HEK293 (cell line): Measurements from ENCODE around the gene TADA1.

Source experiments
- CTCF ChIA-PET: fragments of 350-600 bp; formaldehyde crosslinking; extraction: SDS; loops from one replicate; lab custom pipeline; 2021; ENCODE audit warnings: antibody characterized with exemption; lab: Yijun Ruan, JAX
- POLR2A ChIA-PET: fragments of 300-600 bp; formaldehyde crosslinking; extraction: SDS; loops from one replicate; lab custom pipeline; 2020; ENCODE audit warnings: antibody characterized with exemption, inconsistent platforms; lab: Yijun Ruan, JAX
- H3K27ac ChIP-seq: fragments of 200-500 bp; sonication (Bioruptor generic); 2 replicates; pipeline ENCODE4 v1.5.1; 2014; ENCODE audit warnings: low read depth, low read length, control low read depth, inconsistent platforms; ENCODE audit errors: extremely low read depth
- H3K36me3 ChIP-seq, 2 experiments: fragments of 200-500 bp in 1 of 2; sonication (Bioruptor generic) in 1 of 2; 1 replicate in 1 of 2; 2 replicates in 1 of 2; pipeline ENCODE4 v1.5.1; 2014 to 2017; ENCODE audit warnings: inconsistent platforms in 2 of 2, low read length in 2 of 2; ENCODE audit not compliant: control insufficient read depth in 2 of 2, insufficient read depth in 1 of 2
- H3K4me1 ChIP-seq: fragments of 200-500 bp; sonication (Bioruptor generic); 2 replicates; pipeline ENCODE4 v1.5.1; 2014; ENCODE audit warnings: mild to moderate bottlenecking, low read length, inconsistent platforms; ENCODE audit not compliant: control insufficient read depth, insufficient read depth
- H3K4me3 ChIP-seq: 2 replicates; pipeline ENCODE4 v1.5.1; 2011; ENCODE audit warnings: low read depth, mild to moderate bottlenecking, control low read depth, low read length, moderate library complexity
- H3K9me3 ChIP-seq: fragments of 200-500 bp; sonication (Bioruptor generic); 2 replicates; pipeline ENCODE4 v1.5.1; 2014; ENCODE audit warnings: low read depth, low read length, inconsistent platforms; ENCODE audit not compliant: control insufficient read depth, insufficient read depth
- BCL11B ChIP-seq: fragments of 450-650 bp; formaldehyde crosslinking; IDR thresholded peaks from 2 replicates; pipeline ENCODE4 v1.5.1; 2016; ENCODE audit warnings: low read depth, missing biosample characterization, missing genetic modification characterization
- GLI2 ChIP-seq: fragments of 450-650 bp; formaldehyde crosslinking; IDR thresholded peaks from 2 replicates; pipeline ENCODE4; 2017; ENCODE audit warnings: missing biosample characterization, missing genetic modification characterization, low read depth, borderline replicate concordance
- GLI4 ChIP-seq: fragments of 450-650 bp; formaldehyde crosslinking; IDR thresholded peaks from 2 replicates; pipeline ENCODE4 v1.5.1; 2016; ENCODE audit warnings: missing biosample characterization, missing genetic modification characterization
- MYNN ChIP-seq: fragments of 450-650 bp; formaldehyde crosslinking; IDR thresholded peaks from 2 replicates; pipeline ENCODE4 v1.5.1; 2016; ENCODE audit warnings: missing biosample characterization, missing genetic modification characterization, borderline replicate concordance
- PRDM10 ChIP-seq: fragments of 450-650 bp; formaldehyde crosslinking; IDR thresholded peaks from 2 replicates; pipeline ENCODE4 v1.5.1; 2016; ENCODE audit warnings: missing biosample characterization, missing genetic modification characterization
- ZBTB21 ChIP-seq: fragments of 450-650 bp; formaldehyde crosslinking; IDR thresholded peaks from 2 replicates; pipeline ENCODE4 v1.5.1; 2017; ENCODE audit warnings: missing biosample characterization, missing genetic modification characterization
- ZNF324 ChIP-seq: fragments of 450-650 bp; formaldehyde crosslinking; IDR thresholded peaks from 2 replicates; pipeline ENCODE4 v1.5.1; 2016; ENCODE audit warnings: missing biosample characterization, missing genetic modification characterization
- ZNF544 ChIP-seq: fragments of 450-650 bp; formaldehyde crosslinking; IDR thresholded peaks from 2 replicates; pipeline ENCODE4 v1.5.0; 2017; ENCODE audit warnings: missing biosample characterization, missing genetic modification characterization
- ZNF621 ChIP-seq: fragments of 450-650 bp; formaldehyde crosslinking; IDR thresholded peaks from 2 replicates; pipeline ENCODE4 v1.5.1; 2017; ENCODE audit warnings: missing biosample characterization, missing genetic modification characterization
- ZNF624 ChIP-seq: fragments of 450-650 bp; formaldehyde crosslinking; IDR thresholded peaks from 2 replicates; pipeline ENCODE4 v1.5.1; 2017; ENCODE audit warnings: missing biosample characterization, missing genetic modification characterization
- ZNF645 ChIP-seq: fragments of 450-650 bp; formaldehyde crosslinking; IDR thresholded peaks from 2 replicates; pipeline ENCODE4; 2016; ENCODE audit warnings: missing biosample characterization, missing genetic modification characterization
- ZNF664 ChIP-seq: fragments of 450-650 bp; formaldehyde crosslinking; IDR thresholded peaks from 2 replicates; pipeline ENCODE4 v1.5.1; 2016; ENCODE audit warnings: missing biosample characterization, missing genetic modification characterization
- ZSCAN30 ChIP-seq: fragments of 450-650 bp; IDR thresholded peaks from 2 replicates; pipeline ENCODE4 v1.5.1; 2018; ENCODE audit warnings: missing biosample characterization, mild to moderate bottlenecking, missing genetic modification characterization, moderate library complexity
- TF ChIP-seq, protein P1 (sequence below): fragments of 450-650 bp; formaldehyde crosslinking; IDR thresholded peaks from 2 replicates; pipeline ENCODE4 v1.5.1; 2016; ENCODE audit warnings: missing biosample characterization, missing genetic modification characterization, low read depth
- TF ChIP-seq, protein P2 (sequence below): fragments of 450-650 bp; formaldehyde crosslinking; IDR thresholded peaks from 2 replicates; pipeline ENCODE4 v1.5.1; 2016; ENCODE audit warnings: missing biosample characterization, missing genetic modification characterization
- TF ChIP-seq, protein P3 (sequence below): fragments of 450-650 bp; formaldehyde crosslinking; IDR thresholded peaks from 2 replicates; pipeline ENCODE4 v1.5.1; 2016; ENCODE audit warnings: missing biosample characterization, missing genetic modification characterization

The TADA1 gene

GRCh38 chr1:166920561-166921475 lies 44.8 kb upstream of the TADA1 start:
- ChIA-PET CTCF (interaction anchor here (1.6 kb wide), 1 partner anchor 138 kb away, joined by 3 read pairs; no protein-coding TSS in a partner anchor), POLR2A (no interaction called here)
- TF ChIP-seq GLI4 (no peak), ZNF324 (tag by site-specific recombination) (no peak), ZSCAN30 (tag by site-specific recombination) (no peak), ZNF664 (tag by site-specific recombination) (no peak), PRDM10 (tag by site-specific recombination) (no peak), ZNF621 (no peak), MYNN (tag by site-specific recombination) (no peak), ZNF544 (tag by site-specific recombination) (no peak), GLI2 (no peak), ZBTB21 (tag by site-specific recombination) (no peak), BCL11B (tag by site-specific recombination) (no peak), ZNF624 (tag by site-specific recombination) (no peak), ZNF645 (no peak)
- TF ChIP-seq, protein P1, sequence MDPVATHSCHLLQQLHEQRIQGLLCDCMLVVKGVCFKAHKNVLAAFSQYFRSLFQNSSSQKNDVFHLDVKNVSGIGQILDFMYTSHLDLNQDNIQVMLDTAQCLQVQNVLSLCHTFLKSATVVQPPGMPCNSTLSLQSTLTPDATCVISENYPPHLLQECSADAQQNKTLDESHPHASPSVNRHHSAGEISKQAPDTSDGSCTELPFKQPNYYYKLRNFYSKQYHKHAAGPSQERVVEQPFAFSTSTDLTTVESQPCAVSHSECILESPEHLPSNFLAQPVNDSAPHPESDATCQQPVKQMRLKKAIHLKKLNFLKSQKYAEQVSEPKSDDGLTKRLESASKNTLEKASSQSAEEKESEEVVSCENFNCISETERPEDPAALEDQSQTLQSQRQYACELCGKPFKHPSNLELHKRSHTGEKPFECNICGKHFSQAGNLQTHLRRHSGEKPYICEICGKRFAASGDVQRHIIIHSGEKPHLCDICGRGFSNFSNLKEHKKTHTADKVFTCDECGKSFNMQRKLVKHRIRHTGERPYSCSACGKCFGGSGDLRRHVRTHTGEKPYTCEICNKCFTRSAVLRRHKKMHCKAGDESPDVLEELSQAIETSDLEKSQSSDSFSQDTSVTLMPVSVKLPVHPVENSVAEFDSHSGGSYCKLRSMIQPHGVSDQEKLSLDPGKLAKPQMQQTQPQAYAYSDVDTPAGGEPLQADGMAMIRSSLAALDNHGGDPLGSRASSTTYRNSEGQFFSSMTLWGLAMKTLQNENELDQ (tag by site-specific recombination) = no peak
- TF ChIP-seq, protein P2, sequence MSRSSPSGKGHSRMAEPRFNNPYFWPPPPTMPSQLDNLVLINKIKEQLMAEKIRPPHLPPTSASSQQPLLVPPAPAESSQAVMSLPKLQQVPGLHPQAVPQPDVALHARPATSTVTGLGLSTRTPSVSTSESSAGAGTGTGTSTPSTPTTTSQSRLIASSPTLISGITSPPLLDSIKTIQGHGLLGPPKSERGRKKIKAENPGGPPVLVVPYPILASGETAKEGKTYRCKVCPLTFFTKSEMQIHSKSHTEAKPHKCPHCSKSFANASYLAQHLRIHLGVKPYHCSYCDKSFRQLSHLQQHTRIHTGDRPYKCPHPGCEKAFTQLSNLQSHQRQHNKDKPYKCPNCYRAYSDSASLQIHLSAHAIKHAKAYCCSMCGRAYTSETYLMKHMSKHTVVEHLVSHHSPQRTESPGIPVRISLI (tag by site-specific recombination) = no peak
- H3K4me3 ChIP-seq = no peak overlapping the region
- no peaks in the 10 kb centered on the region for H3K4me1 ChIP-seq
- H3K27ac ChIP-seq = no peak overlapping the region
- H3K9me3 ChIP-seq = no peaks in the 10 kb centered on the region
- H3K36me3 ChIP-seq = no peaks in the 10 kb centered on the region

GRCh38 chr1:166918956-166919316 lies 42.9 kb upstream of the TADA1 start:
- H3K9me3 ChIP-seq = no peaks in the 10 kb centered on the region
- POLR2A ChIA-PET = interaction anchor here (1.0 kb wide), 1 partner anchor 140 kb away, joined by 4 read pairs; no protein-coding TSS in a partner anchor
- CTCF ChIA-PET = interaction anchor here (2.0 to 18.5 kb wide), 2 partner anchors 9 to 138 kb away, joined by 12 to 702 read pairs; no protein-coding TSS in a partner anchor

More at GRCh38 chr1:166918956-166919316, 42.9 kb upstream of the TADA1 start:
- TF ChIP-seq, protein P3, sequence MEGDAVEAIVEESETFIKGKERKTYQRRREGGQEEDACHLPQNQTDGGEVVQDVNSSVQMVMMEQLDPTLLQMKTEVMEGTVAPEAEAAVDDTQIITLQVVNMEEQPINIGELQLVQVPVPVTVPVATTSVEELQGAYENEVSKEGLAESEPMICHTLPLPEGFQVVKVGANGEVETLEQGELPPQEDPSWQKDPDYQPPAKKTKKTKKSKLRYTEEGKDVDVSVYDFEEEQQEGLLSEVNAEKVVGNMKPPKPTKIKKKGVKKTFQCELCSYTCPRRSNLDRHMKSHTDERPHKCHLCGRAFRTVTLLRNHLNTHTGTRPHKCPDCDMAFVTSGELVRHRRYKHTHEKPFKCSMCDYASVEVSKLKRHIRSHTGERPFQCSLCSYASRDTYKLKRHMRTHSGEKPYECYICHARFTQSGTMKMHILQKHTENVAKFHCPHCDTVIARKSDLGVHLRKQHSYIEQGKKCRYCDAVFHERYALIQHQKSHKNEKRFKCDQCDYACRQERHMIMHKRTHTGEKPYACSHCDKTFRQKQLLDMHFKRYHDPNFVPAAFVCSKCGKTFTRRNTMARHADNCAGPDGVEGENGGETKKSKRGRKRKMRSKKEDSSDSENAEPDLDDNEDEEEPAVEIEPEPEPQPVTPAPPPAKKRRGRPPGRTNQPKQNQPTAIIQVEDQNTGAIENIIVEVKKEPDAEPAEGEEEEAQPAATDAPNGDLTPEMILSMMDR (tag by site-specific recombination) = no peak
- no peak overlapping the region for H3K27ac ChIP-seq
- H3K36me3 ChIP-seq = no peaks in the 10 kb centered on the region
- no peaks in the 10 kb centered on the region for H3K4me1 ChIP-seq
- H3K4me3 ChIP-seq = no peak overlapping the region
